ENCODE measurements around the gene CYTH4.

Gene CYTH4

GRCh38 chr22:37312549-37313183 lies 30.4 kb downstream of the CYTH4 start:
- DNase-seq (ENCODE audit: low read depth, low spot score), result no peak
- no peak overlapping the region for H3K27ac ChIP-seq
- H3K9ac ChIP-seq (ENCODE audit: insufficient read length), result no peak overlapping the region
- H3K36me3 ChIP-seq (ENCODE audit: insufficient read depth, low read length), result no peaks in the 10 kb centered on the region
- no peak overlapping the region for H3K4me3 ChIP-seq
- H3K9me3 ChIP-seq (ENCODE audit: low read depth, low read length), result no peaks in the 10 kb centered on the region
- TF ChIP-seq POLR2AphosphoS5 (IDR thresholded peaks at IDR 0.05; ENCODE audit: borderline replicate concordance, low read depth, low read length) (no peak), FOXP2 (optimal IDR thresholded peaks at IDR 0.05; ENCODE audit: control extremely low read depth, extremely low read length, insufficient read depth) (no peak), EZH2 (IDR thresholded peaks at IDR 0.05) (no peak)

GRCh38 chr22:37313376-37314314 lies 31.3 kb downstream of the CYTH4 start:
- no peak overlapping the region for H3K27ac ChIP-seq
- TF ChIP-seq EZH2 (IDR thresholded peaks at IDR 0.05) (no peak), POLR2AphosphoS5 (IDR thresholded peaks at IDR 0.05; ENCODE audit: borderline replicate concordance, low read depth, low read length) (no peak), FOXP2 (optimal IDR thresholded peaks at IDR 0.05; ENCODE audit: control extremely low read depth, extremely low read length, insufficient read depth) (no peak)
- H3K36me3 ChIP-seq (ENCODE audit: insufficient read depth, low read length), result no peaks in the 10 kb centered on the region
- H3K9me3 ChIP-seq (ENCODE audit: low read depth, low read length), result no peaks in the 10 kb centered on the region
- no peak overlapping the region for H3K9ac ChIP-seq (ENCODE audit: insufficient read length)
- DNase-seq (ENCODE audit: low read depth, low spot score), result no peak
- H3K4me3 ChIP-seq, result no peak overlapping the region

GRCh38 chr22:37314315-37315074 lies 32.2 kb downstream of the CYTH4 start:
- Histone ChIP-seq H3K36me3 (ENCODE audit: insufficient read depth, low read length) (no peaks in the 10 kb centered on the region), H3K4me3 (no peak overlapping the region), H3K27ac (no peak overlapping the region), H3K9me3 (ENCODE audit: low read depth, low read length) (no peaks in the 10 kb centered on the region), H3K9ac (ENCODE audit: insufficient read length) (no peak overlapping the region)
- DNase-seq (ENCODE audit: low read depth, low spot score), result no peak
- TF ChIP-seq EZH2 (IDR thresholded peaks at IDR 0.05), result no peak
- TF ChIP-seq FOXP2 (optimal IDR thresholded peaks at IDR 0.05; ENCODE audit: control extremely low read depth, extremely low read length, insufficient read depth), result no peak
- TF ChIP-seq POLR2AphosphoS5 (IDR thresholded peaks at IDR 0.05; ENCODE audit: borderline replicate concordance, low read depth, low read length), result no peak

- TF ChIP-seq POLR2AphosphoS5 (IDR thresholded peaks at IDR 0.05; ENCODE audit: borderline replicate concordance, low read depth, low read length) (no peak), EZH2 (IDR thresholded peaks at IDR 0.05) (no peak), FOXP2 (optimal IDR thresholded peaks at IDR 0.05; ENCODE audit: control extremely low read depth, extremely low read length, insufficient read depth) (no peak)
- Histone ChIP-seq H3K4me3 (no peak overlapping the region), H3K36me3 (ENCODE audit: insufficient read depth, low read length) (no peaks in the 10 kb centered on the region), H3K9me3 (ENCODE audit: low read depth, low read length) (no peaks in the 10 kb centered on the region), H3K9ac (ENCODE audit: insufficient read length) (no peak overlapping the region), H3K27ac (no peak overlapping the region)
- DNase-seq (ENCODE audit: low read depth, low spot score), result no peak
Measured at GRCh38 chr22:37316405-37316804, 34.1 kb downstream of the CYTH4 start.

GRCh38 chr22:37316875-37317371 lies 34.6 kb downstream of the CYTH4 start:
- no peak overlapping the region for H3K9ac ChIP-seq (ENCODE audit: insufficient read length)
- no peaks in the 10 kb centered on the region for H3K9me3 ChIP-seq (ENCODE audit: low read depth, low read length)
- TF ChIP-seq POLR2AphosphoS5 (IDR thresholded peaks at IDR 0.05; ENCODE audit: borderline replicate concordance, low read depth, low read length), result no peak
- no peak overlapping the region for H3K4me3 ChIP-seq
- no peaks in the 10 kb centered on the region for H3K36me3 ChIP-seq (ENCODE audit: insufficient read depth, low read length)
- no peak for DNase-seq (ENCODE audit: low read depth, low spot score)
- no peak overlapping the region for H3K27ac ChIP-seq

GRCh38 chr22:37317698-37318210 lies 35.4 kb downstream of the CYTH4 start:
- Histone ChIP-seq H3K9ac (ENCODE audit: insufficient read length) (no peak overlapping the region), H3K9me3 (ENCODE audit: low read depth, low read length) (no peaks in the 10 kb centered on the region), H3K36me3 (ENCODE audit: insufficient read depth, low read length) (no peaks in the 10 kb centered on the region), H3K27ac (no peak overlapping the region), H3K4me3 (no peak overlapping the region)
- no peak for DNase-seq (ENCODE audit: low read depth, low spot score)
- TF ChIP-seq POLR2AphosphoS5 (IDR thresholded peaks at IDR 0.05; ENCODE audit: borderline replicate concordance, low read depth, low read length) (no peak), EZH2 (IDR thresholded peaks at IDR 0.05) (no peak), FOXP2 (optimal IDR thresholded peaks at IDR 0.05; ENCODE audit: control extremely low read depth, extremely low read length, insufficient read depth) (no peak)

GRCh38 chr22:37318364-37319109 lies 36.2 kb downstream of the CYTH4 start:
- Histone ChIP-seq H3K27ac (no peak overlapping the region), H3K9me3 (ENCODE audit: low read depth, low read length) (no peaks in the 10 kb centered on the region), H3K4me3 (no peak overlapping the region), H3K9ac (ENCODE audit: insufficient read length) (no peak overlapping the region), H3K36me3 (ENCODE audit: insufficient read depth, low read length) (no peaks in the 10 kb centered on the region)
- TF ChIP-seq FOXP2 (optimal IDR thresholded peaks at IDR 0.05; ENCODE audit: control extremely low read depth, extremely low read length, insufficient read depth), result no peak
- no peak for TF ChIP-seq POLR2AphosphoS5 (IDR thresholded peaks at IDR 0.05; ENCODE audit: borderline replicate concordance, low read depth, low read length)
- TF ChIP-seq EZH2 (IDR thresholded peaks at IDR 0.05), result no peak
- DNase-seq (ENCODE audit: low read depth, low spot score), result no peak
